LNCAP (cell line): ENCODE data around the gene TBXAS1.

ENCODE experiments used
- TF ChIP-seq, protein P1 (sequence below): fragments of 450-650 bp; IDR thresholded peaks from 2 replicates; pipeline ENCODE4 v1.5.1; 2017; ENCODE audit warnings: mild to moderate bottlenecking

The TBXAS1 gene

DNA sequence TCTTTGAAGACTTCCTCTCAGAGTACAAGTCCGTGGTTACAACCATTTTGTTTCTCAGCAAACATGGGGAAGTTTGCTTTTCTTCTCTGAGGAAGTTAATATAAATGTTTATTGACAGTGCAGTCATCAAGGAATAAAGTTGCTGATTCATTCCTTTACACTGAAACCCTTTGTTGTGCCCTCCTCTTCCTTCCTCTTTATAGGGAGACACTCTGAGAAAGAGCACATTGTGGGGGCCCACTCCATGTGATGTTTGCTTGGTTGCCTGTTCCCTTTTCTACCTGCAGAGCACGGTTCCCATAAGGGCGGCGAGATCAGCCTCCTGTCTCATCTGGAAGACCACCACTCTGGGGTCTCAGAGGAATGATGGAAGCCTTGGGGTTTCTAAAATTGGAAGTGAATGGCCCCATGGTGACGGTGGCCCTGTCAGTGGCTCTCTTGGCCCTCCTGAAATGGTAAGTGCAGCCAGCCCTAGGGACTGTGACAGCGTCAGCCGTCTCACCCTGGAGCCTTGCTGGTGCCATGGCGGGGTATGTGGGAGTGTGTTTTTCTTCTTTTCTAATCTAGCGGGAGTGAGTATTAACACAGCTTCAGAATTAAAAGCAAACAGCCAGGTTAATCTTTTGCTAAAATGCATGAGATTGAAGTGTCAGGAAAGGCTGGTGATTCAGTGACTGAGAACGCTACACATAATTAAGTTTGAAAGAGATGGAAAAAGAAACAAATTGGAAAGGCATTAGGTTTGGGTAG, at the start of gene TBXAS1:
Gene TBXAS1 (plus strand): TSS at position 240 of the 750 bp plus-strand sequence. CDS start 127 bp downstream, at position 367.
- TF ChIP-seq, protein P1, sequence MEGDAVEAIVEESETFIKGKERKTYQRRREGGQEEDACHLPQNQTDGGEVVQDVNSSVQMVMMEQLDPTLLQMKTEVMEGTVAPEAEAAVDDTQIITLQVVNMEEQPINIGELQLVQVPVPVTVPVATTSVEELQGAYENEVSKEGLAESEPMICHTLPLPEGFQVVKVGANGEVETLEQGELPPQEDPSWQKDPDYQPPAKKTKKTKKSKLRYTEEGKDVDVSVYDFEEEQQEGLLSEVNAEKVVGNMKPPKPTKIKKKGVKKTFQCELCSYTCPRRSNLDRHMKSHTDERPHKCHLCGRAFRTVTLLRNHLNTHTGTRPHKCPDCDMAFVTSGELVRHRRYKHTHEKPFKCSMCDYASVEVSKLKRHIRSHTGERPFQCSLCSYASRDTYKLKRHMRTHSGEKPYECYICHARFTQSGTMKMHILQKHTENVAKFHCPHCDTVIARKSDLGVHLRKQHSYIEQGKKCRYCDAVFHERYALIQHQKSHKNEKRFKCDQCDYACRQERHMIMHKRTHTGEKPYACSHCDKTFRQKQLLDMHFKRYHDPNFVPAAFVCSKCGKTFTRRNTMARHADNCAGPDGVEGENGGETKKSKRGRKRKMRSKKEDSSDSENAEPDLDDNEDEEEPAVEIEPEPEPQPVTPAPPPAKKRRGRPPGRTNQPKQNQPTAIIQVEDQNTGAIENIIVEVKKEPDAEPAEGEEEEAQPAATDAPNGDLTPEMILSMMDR: no peak

DNA sequence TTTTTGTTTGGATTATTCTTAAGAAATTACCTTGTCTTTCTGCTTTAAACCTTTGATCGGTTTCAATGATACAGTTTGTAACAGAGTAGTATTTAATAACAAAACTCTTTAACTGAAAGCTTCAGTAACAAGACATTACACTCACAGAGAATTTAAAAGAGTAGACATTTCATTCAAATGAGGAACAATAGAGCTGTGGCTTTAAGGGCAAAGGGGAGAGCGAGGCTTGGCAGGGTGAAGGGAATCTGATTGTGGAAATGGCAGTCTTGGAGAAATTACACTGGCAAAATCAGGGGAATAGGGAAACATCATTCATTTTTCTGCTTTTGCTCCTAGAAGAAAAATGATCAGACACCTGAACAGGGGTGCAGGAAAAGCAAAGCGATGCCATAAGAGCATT, 46.1 kb upstream of the TBXAS1 start:
- TF ChIP-seq, protein P1: no peak

DNA sequence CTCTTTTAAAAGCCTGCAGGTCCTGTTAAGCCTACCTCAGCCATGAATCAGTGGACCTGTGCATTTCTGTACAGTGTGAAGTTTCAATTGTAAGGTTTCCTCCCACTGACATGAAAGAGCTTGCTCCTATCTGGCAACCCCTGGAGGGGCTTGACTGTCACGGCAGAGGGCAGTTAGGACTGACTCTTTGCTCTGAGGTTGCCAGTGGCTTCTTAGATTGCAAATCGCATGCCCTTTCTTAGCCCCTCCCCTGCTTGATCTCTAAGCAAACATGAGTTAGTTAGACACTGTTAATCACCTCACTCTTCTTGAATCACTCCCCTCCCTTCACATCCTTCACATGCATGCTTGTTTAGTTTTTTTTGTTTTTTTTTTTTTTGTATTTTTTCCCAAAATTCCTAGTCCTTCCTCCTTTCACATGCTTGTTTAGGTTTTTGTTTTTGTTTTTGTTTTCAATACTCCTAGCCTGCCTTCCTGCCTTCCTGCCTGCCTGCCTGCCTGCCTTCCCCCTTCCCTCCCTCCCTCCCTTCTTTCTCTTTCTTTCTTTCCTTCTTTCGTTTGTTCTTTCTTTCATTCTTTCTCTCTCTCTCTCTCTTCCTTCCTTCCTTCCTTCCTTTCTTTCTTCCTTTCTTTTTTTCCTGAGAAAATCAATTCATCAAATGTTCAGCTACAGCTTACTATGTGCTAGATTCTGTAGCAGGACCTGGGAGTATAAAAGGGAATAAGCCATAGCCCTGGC, 45.2 kb upstream of the TBXAS1 start:
- TF ChIP-seq, protein P1: no peak

DNA sequence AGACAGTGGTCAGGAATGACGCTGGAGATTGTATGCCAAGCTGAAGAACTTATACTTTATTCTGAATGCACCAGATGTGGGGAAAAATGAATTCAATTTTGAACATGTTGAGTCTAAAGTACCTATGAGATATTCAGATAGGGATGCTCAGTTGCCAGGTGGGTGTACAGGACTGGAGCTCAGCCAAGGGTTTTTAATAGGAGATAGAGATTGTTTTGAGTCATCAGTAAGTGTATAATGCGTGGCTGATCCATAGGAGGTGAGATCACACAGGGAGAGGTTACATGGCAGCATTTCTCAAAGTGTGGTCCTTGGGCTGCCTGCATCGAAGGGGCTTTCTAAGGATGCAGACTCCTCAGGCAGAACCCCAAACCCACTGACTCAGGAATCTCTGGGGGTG, 44.4 kb upstream of the TBXAS1 start:
- TF ChIP-seq, protein P1: no peak

DNA sequence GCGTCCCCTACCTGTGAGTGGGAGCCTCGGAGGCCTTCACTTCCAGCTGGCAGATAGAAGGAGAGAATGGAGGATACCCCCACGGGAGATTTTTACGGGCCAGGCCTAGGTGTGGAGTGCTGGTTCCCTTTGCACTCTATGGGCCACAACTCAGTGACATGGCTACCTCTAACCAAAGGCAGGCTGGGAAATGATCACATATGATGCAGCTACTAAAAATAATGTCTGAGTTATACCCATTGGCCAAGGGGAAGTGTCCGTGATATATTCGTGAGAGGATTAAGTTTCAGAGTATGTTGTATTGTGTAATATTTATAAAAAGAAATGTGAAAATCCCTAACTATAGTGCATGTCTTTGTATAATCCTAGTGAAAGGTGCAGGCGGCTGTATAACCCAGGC, 37.7 kb upstream of the TBXAS1 start:
- TF ChIP-seq, protein P1: no peak

DNA sequence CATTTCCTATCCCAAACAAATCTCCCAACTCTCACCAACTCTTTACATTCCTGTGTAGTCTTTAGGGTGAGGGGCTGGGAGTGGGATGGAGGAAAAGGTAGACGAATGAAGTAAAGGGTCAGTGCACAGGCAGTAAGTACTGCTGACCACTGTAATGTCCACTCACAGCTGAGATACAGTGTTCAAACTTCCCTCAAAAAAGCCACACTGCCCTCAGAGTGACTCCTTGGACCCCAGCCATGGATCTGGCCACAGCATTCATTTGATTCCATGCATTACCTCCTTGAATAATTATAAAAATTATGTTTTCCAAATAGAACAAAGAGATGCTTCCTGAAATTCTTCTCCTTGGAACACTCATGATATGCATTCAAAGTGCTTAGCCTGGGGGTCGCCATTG, 31.5 kb upstream of the TBXAS1 start:
- TF ChIP-seq, protein P1: no peak

DNA sequence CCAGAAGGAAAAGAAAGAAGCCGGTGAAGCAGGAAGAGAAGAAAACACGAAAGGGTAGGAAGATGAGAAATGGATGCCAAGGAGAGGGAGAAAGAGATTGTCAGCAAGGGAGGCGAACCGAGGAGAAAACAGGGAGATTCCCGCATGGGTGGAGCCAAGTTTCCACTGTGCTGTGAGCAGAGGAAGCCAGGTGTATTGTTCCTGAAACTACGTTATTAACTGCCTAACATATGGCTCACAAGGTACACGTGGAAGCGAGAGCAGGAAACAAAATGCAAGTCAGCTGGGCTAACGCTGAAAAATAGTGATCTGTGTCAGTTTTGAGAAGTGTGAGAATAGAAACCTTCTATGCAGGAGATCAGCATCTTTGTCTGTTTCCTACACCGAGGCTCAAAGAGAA, 30.8 kb upstream of the TBXAS1 start:
- TF ChIP-seq, protein P1: no peak
